HepG2 (cell line): ENCODE results near the gene TAGAP. TPM values are rescaled to one million over a fixed set of nuclear protein-coding genes. Genes with fewer than 3 reads are reported as not detected.

Experiments used
- ATAC-seq: fragments of 200-7000 bp; cut with Tn5 transposase; 3 replicates; pipeline ENCODE4 v1.9.1; 2020; ENCODE audit warnings: mild to moderate bottlenecking, moderate library complexity
- BruUV-seq: library from RNA; stranded (reverse); fragments of 400-500 nt; replicated peaks from 2 replicates; lab custom pipeline; 2021; lab: Mats Ljungman, UMichigan
- CTCF ChIA-PET: fragments of 300-600 bp; formaldehyde crosslinking; extraction: SDS; loops from one replicate; lab custom pipeline; 2021; ENCODE audit warnings: low total read pairs, inconsistent platforms, low intra/inter-chr PET ratio; lab: Yijun Ruan, JAX
- POLR2A ChIA-PET: fragments of 350-600 bp; sonication (Branson Sonifier 250); formaldehyde crosslinking; loops from one replicate; lab custom pipeline; 2020; ENCODE audit warnings: antibody characterized with exemption, inconsistent platforms; lab: Yijun Ruan, JAX
- DNase-seq: peaks from one replicate; pipeline ENCODE4 v3.0.0-alpha.2; 2015; ENCODE audit warnings: low spot score
- FAIRE-seq: peaks from 3 replicates; lab custom pipeline; 2011; peaks lifted over from hg19 to GRCh38; lab: Jason Lieb, UNC
- H2AFZ ChIP-seq: one replicate; pipeline ENCODE4 v1.6.1; 2011; ENCODE audit warnings: low read length, inconsistent platforms
- H3K27ac ChIP-seq: fragments of 300-600 bp; 3 replicates; pipeline ENCODE4 v1.8.0; 2011; ENCODE audit warnings: mixed run types, mild to moderate bottlenecking, mixed read lengths, low read length, inconsistent platforms; ENCODE audit not compliant: insufficient read depth; ENCODE audit errors: extremely low read length
- H3K27me3 ChIP-seq, 2 experiments: fragments of 200-600 bp in 1 of 2; 2 replicates in 1 of 2; 3 replicates in 1 of 2; pipeline versions ENCODE4 v1.6.0 to v1.8.0; 2011; ENCODE audit warnings: low read length in 2 of 2, mild to moderate bottlenecking in 2 of 2, moderate library complexity in 2 of 2, inconsistent platforms in 1 of 2; ENCODE audit not compliant: insufficient read depth in 2 of 2, control insufficient read depth in 1 of 2
- H3K36me3 ChIP-seq, 2 experiments: fragments of 200-600 bp in 1 of 2; replicated peaks in 1 of 2; 2 replicates in 1 of 2; 3 replicates in 1 of 2; pipeline versions ENCODE4 v1.5.1 to v1.8.0; 2011; ENCODE audit warnings: low read length in 2 of 2, inconsistent platforms in 1 of 2; ENCODE audit not compliant: insufficient read depth in 2 of 2, control insufficient read depth in 1 of 2
- H3K4me1 ChIP-seq: 2 replicates; pipeline ENCODE4 v1.5.1; 2012; ENCODE audit warnings: low read length, inconsistent platforms; ENCODE audit not compliant: insufficient read depth
- H3K4me2 ChIP-seq: 2 replicates; pipeline ENCODE4 v1.6.0; 2011; ENCODE audit warnings: low read depth, low read length, inconsistent platforms
- H3K4me3 ChIP-seq, 3 experiments: fragments of 200-600 bp in 1 of 3; sonication (generic), shearing (Covaris generic) in 1 of 3; replicated peaks in 1 of 3; 2 replicates each; pipeline ENCODE4 v1.5.1; 2011 to 2016; ENCODE audit warnings: low read length in 3 of 3, inconsistent platforms in 2 of 3, low read depth in 2 of 3, mild to moderate bottlenecking in 2 of 3, control low read depth in 1 of 3, mixed read lengths in 1 of 3; ENCODE audit not compliant: insufficient read depth in 1 of 3
- H3K79me2 ChIP-seq: one replicate; pipeline ENCODE4 v1.6.1; 2011; ENCODE audit warnings: low read length, inconsistent platforms; ENCODE audit not compliant: insufficient read depth
- H3K9ac ChIP-seq: 2 replicates; pipeline ENCODE4 v1.6.0; 2011; ENCODE audit warnings: mild to moderate bottlenecking, low read depth, low read length, inconsistent platforms; ENCODE audit not compliant: insufficient read depth
- H3K9me3 ChIP-seq: 2 replicates; pipeline ENCODE4 v1.5.1; 2012; ENCODE audit warnings: mild to moderate bottlenecking, low read length
- H4K20me1 ChIP-seq: 2 replicates; pipeline ENCODE4 v1.6.0; 2011; ENCODE audit warnings: inconsistent platforms, mild to moderate bottlenecking, low read length, moderate library complexity; ENCODE audit not compliant: insufficient read depth
- GZF1 ChIP-seq: sonication (generic); formaldehyde crosslinking; IDR thresholded peaks from 2 replicates; pipeline ENCODE4 v1.5.1; 2020; ENCODE audit warnings: mild to moderate bottlenecking, missing genetic modification reagents
- HMG20B ChIP-seq: conservative IDR thresholded peaks from 2 replicates; pipeline ENCODE4 v1.6.1; 2016; ENCODE audit warnings: missing genetic modification reagents, missing compliant biosample characterization
- HNF4A ChIP-seq: sonication (generic); formaldehyde crosslinking; IDR thresholded peaks from 2 replicates; pipeline ENCODE4 v1.4.0; 2020; ENCODE audit warnings: missing genetic modification reagents
- LCORL ChIP-seq, 2 experiments: fragments of 450-650 bp in 1 of 2; sonication (generic) in 1 of 2; formaldehyde crosslinking in 1 of 2; IDR thresholded peaks; 2 replicates each; pipeline versions ENCODE4 v1.5.0 to v1.6.1; 2017 to 2020; ENCODE audit warnings: antibody characterized with exemption in 1 of 2, missing genetic modification reagents in 1 of 2
- MLLT10 ChIP-seq: sonication (generic); formaldehyde crosslinking; IDR thresholded peaks from 2 replicates; pipeline ENCODE4 v1.4.0; 2020; ENCODE audit warnings: missing genetic modification reagents
- MZF1 ChIP-seq: sonication (generic); formaldehyde crosslinking; IDR thresholded peaks from 2 replicates; pipeline ENCODE4 v1.8.1; 2023; ENCODE audit warnings: mild to moderate bottlenecking, missing genetic modification reagents, borderline replicate concordance
- NPAS2 ChIP-seq: sonication (generic); formaldehyde crosslinking; IDR thresholded peaks from 2 replicates; pipeline ENCODE4 v1.8.0; 2022; ENCODE audit warnings: mild to moderate bottlenecking, missing genetic modification reagents, borderline replicate concordance
- SALL1 ChIP-seq: sonication (generic); formaldehyde crosslinking; IDR thresholded peaks from 2 replicates; pipeline ENCODE4 v1.8.0; 2022; ENCODE audit warnings: mild to moderate bottlenecking, missing genetic modification reagents
- ZNF263 ChIP-seq: sonication (generic); formaldehyde crosslinking; IDR thresholded peaks from 2 replicates; pipeline ENCODE4 v1.4.0; 2020; ENCODE audit warnings: missing genetic modification reagents
- ZNF746 ChIP-seq: sonication (generic); formaldehyde crosslinking; IDR thresholded peaks from 2 replicates; pipeline ENCODE4 v1.8.0; 2022; ENCODE audit warnings: mild to moderate bottlenecking, missing genetic modification reagents
- in situ Hi-C: cut with HindIII; loops from 2 replicates; pipeline ENCODE4 v1.10.0; 2017; ENCODE audit warnings: low pct_unique_long_range_greater_than_20kb; ENCODE audit not compliant: extremely low pct_ligation_motif_present
- intact Hi-C: fragments of 100-400 bp; cut with micrococcal nuclease; formaldehyde crosslinking; loops from one replicate; pipeline ENCODE4 v1.10.0; 2022; ENCODE audit not compliant: unreplicated experiment
- polyA plus RNA-seq, 8 experiments: library from polyadenylated mRNA; depleted of rRNA in 3 of 8; stranded (reverse) in 7 of 8; unstranded in 1 of 8; fragments of >200 nt; fragmentation: Illumina TruSeq in 4 of 8; extraction: Trizol in 4 of 8; gene quantifications; 2 replicates each; pipeline versions ENCODE4 v1.2.1 to v1.2.3, GENCODE V29; 2011 to 2016; ENCODE audit warnings: low read depth in 4 of 8, missing spikeins in 1 of 8, mixed read lengths in 1 of 8; ENCODE audit not compliant: insufficient read depth in 1 of 8
- total RNA-seq, 5 experiments: library from RNA; depleted of rRNA; stranded (reverse); fragments of >200 nt; fragmentation: Illumina TruSeq; extraction: Trizol; gene quantifications; 2 replicates each; pipeline ENCODE4 v1.2.3, GENCODE V29; 2016; ENCODE audit warnings: low read depth in 1 of 5
- TF ChIP-seq, protein P1 (sequence below): sonication (generic); formaldehyde crosslinking; IDR thresholded peaks from one replicate; pipeline ENCODE4 v1.5.1; 2020; ENCODE audit warnings: mild to moderate bottlenecking, missing genetic modification reagents; ENCODE audit errors: not compliant biosample characterization
- TF ChIP-seq, protein P2 (sequence below): sonication (generic); formaldehyde crosslinking; conservative IDR thresholded peaks from 2 replicates; pipeline ENCODE4 v1.4.0; 2020; ENCODE audit warnings: missing genetic modification reagents

The TAGAP gene
- total and polyA plus RNA-seq, 2 of the 13 experiments (the other 11 are each of a cell fraction or from before 2014, with no cell fraction given), result not detected

DNA sequence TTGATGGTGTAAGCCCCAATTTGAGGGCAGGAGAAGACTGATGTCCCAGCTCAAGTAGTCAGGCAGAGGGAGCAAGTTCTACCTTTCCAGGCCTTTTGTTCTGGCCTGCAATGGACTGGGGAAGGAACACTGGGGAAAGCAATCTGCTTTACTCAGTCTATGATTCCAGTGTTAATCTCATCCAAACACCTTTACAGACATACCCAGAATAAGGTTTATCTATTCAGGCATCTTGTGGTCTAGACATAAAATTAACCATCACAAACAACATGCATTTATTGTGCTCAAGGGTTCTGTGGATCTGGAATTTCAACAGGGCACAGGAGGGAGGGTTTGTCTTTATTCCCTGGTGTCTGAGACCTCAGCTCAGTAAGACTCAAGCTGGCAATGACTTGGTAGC lies 30.4 kb downstream of the TAGAP start:
- BruUV-seq, result no TSS peak
- DNase-seq (no peak), ATAC-seq (no peak), FAIRE-seq (no peak)
- Histone ChIP-seq H3K27me3 (0 out of 5 replicates have a peak, but pooled peaks cover 0 to 2% of the 10 kb centered on the region in 2 experiments), H3K4me1 (no peaks in the 10 kb centered on the region), H3K9me3 (0 out of 2 replicates have a peak, but pooled peaks cover 6% of the 10 kb centered on the region), H3K9ac (no peak overlapping the region), H3K4me2 (no peak overlapping the region), H3K27ac (no peak overlapping the region), H3K4me3 (no peak overlapping the region), H4K20me1 (no peaks in the 10 kb centered on the region), H3K36me3 (no peaks in the 10 kb centered on the region), H3K79me2 (no peaks in the 10 kb centered on the region), H2AFZ (no peak overlapping the region)
- TF ChIP-seq ZNF746 (CRISPR knock-in tag) (no peak), HNF4A (CRISPR knock-in tag) (no peak), SALL1 (CRISPR knock-in tag) (no peak), HMG20B (CRISPR knock-in tag) (no peak), GZF1 (no peak), NPAS2 (CRISPR knock-in tag) (no peak), ZNF263 (CRISPR knock-in tag) (no peak), LCORL (IDR thresholded peaks at IDR 0.05) (no peak), LCORL (CRISPR knock-in tag; IDR thresholded peaks at IDR 0.05) (no peak), MLLT10 (no peak), MZF1 (no peak)
- TF ChIP-seq, protein P1, sequence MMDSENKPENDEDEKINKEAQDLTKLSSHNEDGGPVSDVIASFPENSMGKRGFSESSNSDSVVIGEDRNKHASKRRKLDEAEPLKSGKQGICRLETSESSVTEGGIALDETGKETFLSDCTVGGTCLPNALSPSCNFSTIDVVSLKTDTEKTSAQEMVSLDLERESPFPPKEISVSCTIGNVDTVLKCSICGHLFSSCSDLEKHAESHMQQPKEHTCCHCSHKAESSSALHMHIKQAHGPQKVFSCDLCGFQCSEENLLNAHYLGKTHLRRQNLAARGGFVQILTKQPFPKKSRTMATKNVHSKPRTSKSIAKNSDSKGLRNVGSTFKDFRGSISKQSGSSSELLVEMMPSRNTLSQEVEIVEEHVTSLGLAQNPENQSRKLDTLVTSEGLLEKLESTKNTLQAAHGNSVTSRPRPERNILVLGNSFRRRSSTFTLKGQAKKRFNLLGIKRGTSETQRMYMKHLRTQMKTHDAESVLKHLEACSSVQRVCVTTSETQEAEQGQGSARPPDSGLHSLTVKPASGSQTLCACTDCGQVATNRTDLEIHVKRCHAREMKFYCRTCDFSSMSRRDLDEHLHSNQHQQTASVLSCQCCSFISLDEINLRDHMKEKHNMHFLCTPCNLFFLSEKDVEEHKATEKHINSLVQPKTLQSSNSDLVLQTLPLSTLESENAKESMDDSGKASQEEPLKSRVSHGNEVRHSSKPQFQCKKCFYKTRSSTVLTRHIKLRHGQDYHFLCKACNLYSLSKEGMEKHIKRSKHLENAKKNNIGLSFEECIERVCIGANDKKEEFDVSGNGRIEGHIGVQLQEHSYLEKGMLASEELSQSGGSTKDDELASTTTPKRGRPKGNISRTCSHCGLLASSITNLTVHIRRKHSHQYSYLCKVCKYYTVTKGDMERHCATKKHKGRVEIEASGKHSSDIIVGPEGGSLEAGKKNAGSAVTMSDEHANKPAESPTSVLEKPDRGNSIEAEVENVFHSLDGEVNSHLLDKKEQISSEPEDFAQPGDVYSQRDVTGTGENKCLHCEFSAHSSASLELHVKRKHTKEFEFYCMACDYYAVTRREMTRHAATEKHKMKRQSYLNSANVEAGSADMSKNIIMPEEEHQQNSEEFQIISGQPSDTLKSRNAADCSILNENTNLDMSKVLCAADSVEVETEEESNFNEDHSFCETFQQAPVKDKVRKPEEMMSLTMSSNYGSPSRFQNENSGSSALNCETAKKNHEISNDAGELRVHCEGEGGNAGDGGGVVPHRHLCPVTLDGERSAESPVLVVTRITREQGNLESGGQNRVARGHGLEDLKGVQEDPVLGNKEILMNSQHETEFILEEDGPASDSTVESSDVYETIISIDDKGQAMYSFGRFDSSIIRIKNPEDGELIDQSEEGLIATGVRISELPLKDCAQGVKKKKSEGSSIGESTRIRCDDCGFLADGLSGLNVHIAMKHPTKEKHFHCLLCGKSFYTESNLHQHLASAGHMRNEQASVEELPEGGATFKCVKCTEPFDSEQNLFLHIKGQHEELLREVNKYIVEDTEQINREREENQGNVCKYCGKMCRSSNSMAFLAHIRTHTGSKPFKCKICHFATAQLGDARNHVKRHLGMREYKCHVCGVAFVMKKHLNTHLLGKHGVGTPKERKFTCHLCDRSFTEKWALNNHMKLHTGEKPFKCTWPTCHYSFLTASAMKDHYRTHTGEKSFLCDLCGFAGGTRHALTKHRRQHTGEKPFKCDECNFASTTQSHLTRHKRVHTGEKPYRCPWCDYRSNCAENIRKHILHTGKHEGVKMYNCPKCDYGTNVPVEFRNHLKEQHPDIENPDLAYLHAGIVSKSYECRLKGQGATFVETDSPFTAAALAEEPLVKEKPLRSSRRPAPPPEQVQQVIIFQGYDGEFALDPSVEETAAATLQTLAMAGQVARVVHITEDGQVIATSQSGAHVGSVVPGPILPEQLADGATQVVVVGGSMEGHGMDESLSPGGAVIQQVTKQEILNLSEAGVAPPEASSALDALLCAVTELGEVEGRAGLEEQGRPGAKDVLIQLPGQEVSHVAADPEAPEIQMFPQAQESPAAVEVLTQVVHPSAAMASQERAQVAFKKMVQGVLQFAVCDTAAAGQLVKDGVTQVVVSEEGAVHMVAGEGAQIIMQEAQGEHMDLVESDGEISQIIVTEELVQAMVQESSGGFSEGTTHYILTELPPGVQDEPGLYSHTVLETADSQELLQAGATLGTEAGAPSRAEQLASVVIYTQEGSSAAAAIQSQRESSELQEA (CRISPR knock-in tag), result no peak
- TF ChIP-seq, protein P2, sequence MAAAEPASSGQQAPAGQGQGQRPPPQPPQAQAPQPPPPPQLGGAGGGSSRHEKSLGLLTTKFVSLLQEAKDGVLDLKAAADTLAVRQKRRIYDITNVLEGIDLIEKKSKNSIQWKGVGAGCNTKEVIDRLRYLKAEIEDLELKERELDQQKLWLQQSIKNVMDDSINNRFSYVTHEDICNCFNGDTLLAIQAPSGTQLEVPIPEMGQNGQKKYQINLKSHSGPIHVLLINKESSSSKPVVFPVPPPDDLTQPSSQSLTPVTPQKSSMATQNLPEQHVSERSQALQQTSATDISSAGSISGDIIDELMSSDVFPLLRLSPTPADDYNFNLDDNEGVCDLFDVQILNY (CRISPR knock-in tag), result no peak
- in situ Hi-C loops (no loop called here), intact Hi-C loops (no loop called here)
- POLR2A ChIA-PET, result no interaction called here
- CTCF ChIA-PET, result no interaction called here
